Panc1 (cell line): ENCODE data around the gene C1QL3. TPM values are rescaled to one million over a fixed set of nuclear protein-coding genes. Genes with fewer than 3 reads are reported as not detected.

Experiments
- ATAC-seq: fragments of 200-7000 bp; cut with Tn5 transposase; 2 replicates; pipeline ENCODE4 v1.9.1; 2020; ENCODE audit warnings: mild to moderate bottlenecking, moderate library complexity
- BruUV-seq: library from RNA; stranded (reverse); fragments of 400-500 nt; replicated peaks from 2 replicates; lab custom pipeline; 2021; lab: Mats Ljungman, UMichigan
- CTCF ChIA-PET: fragments of 300-600 bp; sonication (Branson Sonifier 250); formaldehyde crosslinking; loops from one replicate; lab custom pipeline; 2022; ENCODE audit warnings: antibody characterized with exemption; lab: Charles Lee
- POLR2A ChIA-PET: fragments of 300-600 bp; sonication (Branson Sonifier 250); formaldehyde crosslinking; loops from one replicate; lab custom pipeline; 2022; ENCODE audit warnings: antibody characterized with exemption; lab: Charles Lee
- DNase-seq: peaks from one replicate; pipeline ENCODE4 v3.0.0-alpha.2; 2010; ENCODE audit warnings: low read depth, low spot score
- H3K27ac ChIP-seq: 2 replicates; pipeline ENCODE4 v1.5.1; 2011; ENCODE audit warnings: mild to moderate bottlenecking, low read length, inconsistent platforms
- H3K27me3 ChIP-seq: fragments of 200-500 bp; sonication (Bioruptor generic); 2 replicates; pipeline ENCODE4 v1.6.0; 2014; ENCODE audit warnings: low read length, inconsistent platforms; ENCODE audit not compliant: control insufficient read depth, insufficient read depth
- H3K36me3 ChIP-seq: fragments of 200-500 bp; sonication (Bioruptor generic); 2 replicates; pipeline ENCODE4 v1.5.1; 2014; ENCODE audit warnings: inconsistent platforms, mild to moderate bottlenecking, low read length, moderate library complexity; ENCODE audit not compliant: control insufficient read depth, insufficient read depth
- H3K4me1 ChIP-seq: 2 replicates; pipeline ENCODE4 v1.5.1; 2011; ENCODE audit warnings: inconsistent platforms, mild to moderate bottlenecking, low read length, moderate library complexity; ENCODE audit not compliant: control insufficient read depth, insufficient read depth
- H3K4me3 ChIP-seq, 2 experiments: 2 replicates each; pipeline ENCODE4 v1.5.1; 2011 to 2012; ENCODE audit warnings: low read depth in 2 of 2, low read length in 2 of 2, mild to moderate bottlenecking in 2 of 2, inconsistent platforms in 1 of 2, moderate library complexity in 1 of 2
- H3K9me3 ChIP-seq: fragments of 200-500 bp; sonication (Bioruptor generic); 2 replicates; pipeline ENCODE4 v1.5.1; 2014; ENCODE audit warnings: low read depth, mild to moderate bottlenecking, inconsistent platforms, low read length, moderate library complexity; ENCODE audit not compliant: control insufficient read depth, insufficient read depth
- CTCF ChIP-seq: fragments of 450-650 bp; IDR thresholded peaks from 2 replicates; pipeline ENCODE4 v1.5.1; 2017; ENCODE audit warnings: mild to moderate bottlenecking
- POLR2AphosphoS5 ChIP-seq: IDR thresholded peaks from 2 replicates; pipeline ENCODE4 v1.6.1; 2012; ENCODE audit warnings: mild to moderate bottlenecking, low read depth, low read length, moderate library complexity
- REST ChIP-seq, 2 experiments: IDR thresholded peaks; 2 replicates each; pipeline ENCODE4 v1.6.1; 2011 to 2012; ENCODE audit warnings: low read depth in 2 of 2, control low read depth in 1 of 2, low read length in 1 of 2, mild to moderate bottlenecking in 1 of 2, moderate library complexity in 1 of 2; ENCODE audit not compliant: insufficient read depth in 1 of 2
- SIN3A ChIP-seq: IDR thresholded peaks from 2 replicates; pipeline ENCODE4 v1.6.1; 2012; ENCODE audit warnings: low read depth, mild to moderate bottlenecking, low read length, moderate library complexity, borderline replicate concordance; ENCODE audit not compliant: insufficient read depth
- TCF7L2 ChIP-seq: IDR thresholded peaks from 2 replicates; pipeline ENCODE4 v1.6.1; 2011; ENCODE audit warnings: mild to moderate bottlenecking, low read depth, low read length, inconsistent platforms
- in situ Hi-C: cut with HindIII; loops from 2 replicates; pipeline ENCODE4 v1.10.0; 2016; ENCODE audit warnings: low sequenced_read_pairs, low pct_unique_long_range_greater_than_20kb
- intact Hi-C: fragments of 100-400 bp; cut with micrococcal nuclease; formaldehyde crosslinking; loops from one replicate; pipeline ENCODE4 v1.10.0; 2022; ENCODE audit not compliant: unreplicated experiment
- total RNA-seq: library from RNA; stranded (reverse); gene quantifications from one replicate; pipeline ENCODE4 v1.2.1, GENCODE V29; 2021; ENCODE audit not compliant: unreplicated experiment

C1QL3 gene
- total RNA-seq, 1 experiment from 2014 or later, result not detected

- no TSS peak for BruUV-seq
- no peaks in the 10 kb centered on the region for H3K36me3 ChIP-seq
- intact Hi-C loops, result no loop called here
- peaks cover 3% of the 10 kb centered on the region; the same call in 1 of the 2 replicates for H3K27me3 ChIP-seq
- ChIA-PET POLR2A (no interaction called here), CTCF (no interaction called here)
- DNase-seq (no peak), ATAC-seq (peak; percentile 29)
- H3K27ac ChIP-seq, result no peak overlapping the region
- in situ Hi-C loops, result no loop called here
- H3K4me3 ChIP-seq, result peak overlapping the region in 1 of 2 experiments; percentile 30; a peak in 1 of 4 replicates
- TF ChIP-seq TCF7L2 (no peak), POLR2AphosphoS5 (no peak), SIN3A (no peak), CTCF (no peak)
- H3K4me1 ChIP-seq, result no peaks in the 10 kb centered on the region
- no peaks in the 10 kb centered on the region for H3K9me3 ChIP-seq
These were observed 1.5 kb downstream of the C1QL3 start for GRCh38 chr10:16519908-16520861.

GRCh38 chr10:16519250-16519907, 2.3 kb downstream of the C1QL3 start:
- H3K36me3 ChIP-seq, result no peaks in the 10 kb centered on the region
- BruUV-seq, result no TSS peak
- in situ Hi-C loops (no loop called here), intact Hi-C loops (no loop called here)
- ChIA-PET CTCF (no interaction called here), POLR2A (no interaction called here)
- H3K4me3 ChIP-seq, result no peak overlapping the region
- peaks cover 3% of the 10 kb centered on the region; the same call in 1 of the 2 replicates for H3K27me3 ChIP-seq
- no peak for DNase-seq
- no peak overlapping the region for H3K27ac ChIP-seq
- ATAC-seq, result no peak
- no peak for TF ChIP-seq POLR2AphosphoS5
- no peak for TF ChIP-seq CTCF
- no peak for TF ChIP-seq TCF7L2
- TF ChIP-seq SIN3A, result no peak
- no peak for TF ChIP-seq REST (IDR thresholded peaks at IDR 0.05; ENCODE audit: insufficient read depth in 1 of 2, low read depth in 2 of 2, low read length in 1 of 2)
- H3K9me3 ChIP-seq, result no peaks in the 10 kb centered on the region
- H3K4me1 ChIP-seq, result no peaks in the 10 kb centered on the region
